A549 (cell line): ENCODE measurements around the gene CFAP46.

ENCODE experiments used
- CBX8 ChIP-seq: fragments of 200-600 bp; sonication (generic); IDR thresholded peaks from 2 replicates; pipeline ENCODE4 v1.6.1; 2016
- CTCF ChIP-seq: fragments of >200 bp; sonication (Bioruptor Twin); formaldehyde crosslinking; IDR thresholded peaks from 3 replicates; pipeline ENCODE4 v1.5.1; 2016
- MAFK ChIP-seq: fragments of 450-650 bp; IDR thresholded peaks from 2 replicates; pipeline ENCODE4 v1.6.1; 2014; ENCODE audit not compliant: partially characterized antibody
- NR3C1 ChIP-seq: fragments of >200 bp; sonication (Bioruptor Twin); formaldehyde crosslinking; IDR thresholded peaks from 3 replicates; pipeline ENCODE4 v1.6.1; 2017
- POLR2A ChIP-seq: IDR thresholded peaks from 2 replicates; pipeline ENCODE4 v1.6.1; 2012; ENCODE audit warnings: mild to moderate bottlenecking, low read length
- USF2 ChIP-seq: fragments of 450-650 bp; IDR thresholded peaks from 2 replicates; pipeline ENCODE4 v1.6.1; 2014; ENCODE audit warnings: antibody characterized with exemption

- no peak for TF ChIP-seq CTCF
- no peak for TF ChIP-seq MAFK
- no peak for TF ChIP-seq POLR2A
- no peak for TF ChIP-seq NR3C1
- TF ChIP-seq CBX8 = no peak
- no peak for TF ChIP-seq USF2
Observed at GRCh38 chr10:132877473-132877872, 64.9 kb downstream of the CFAP46 start.
